Fibroblast of lung (primary cell): Measurements from ENCODE around the gene HHLA2. TPM values are rescaled to one million over a fixed set of nuclear protein-coding genes. Genes with fewer than 3 reads are reported as not detected.

Experiments used
- DNase-seq, 2 donors: peaks; one replicate each; pipeline versions ENCODE4 v3.0.0 to v3.0.0-alpha.2; 2010; ENCODE audit warnings: low read depth in 2 of 2
- H2AFZ ChIP-seq: 2 replicates; pipeline ENCODE4 v1.5.1; 2012; ENCODE audit warnings: low read length, control low read depth, inconsistent platforms
- H3K27ac ChIP-seq: 2 replicates; pipeline ENCODE4 v1.5.1; 2011; ENCODE audit warnings: low read length, control low read depth; ENCODE audit not compliant: insufficient read depth
- H3K27me3 ChIP-seq: 2 replicates; pipeline ENCODE4 v1.5.1; 2011; ENCODE audit warnings: mild to moderate bottlenecking, low read length; ENCODE audit not compliant: control insufficient read depth, insufficient read depth
- H3K36me3 ChIP-seq: 2 replicates; pipeline ENCODE4 v1.5.1; 2011; ENCODE audit warnings: low read length; ENCODE audit not compliant: control insufficient read depth, insufficient read depth
- H3K4me1 ChIP-seq: 2 replicates; pipeline ENCODE4 v1.5.1; 2011; ENCODE audit warnings: low read length; ENCODE audit not compliant: control insufficient read depth, insufficient read depth; ENCODE audit errors: extremely low read depth
- H3K4me2 ChIP-seq: 2 replicates; pipeline ENCODE4 v1.5.1; 2011; ENCODE audit warnings: low read length, control low read depth; ENCODE audit not compliant: insufficient read depth; ENCODE audit errors: extremely low read depth
- H3K4me3 ChIP-seq, 4 experiments: fragments of 200-600 bp in 1 of 4; sonication (generic) in 1 of 4; replicated peaks in 1 of 4; 2 replicates each; pipeline ENCODE4 v1.5.1; 2011 to 2016; ENCODE audit warnings: low read length in 4 of 4, low read depth in 3 of 4, mild to moderate bottlenecking in 3 of 4, control low read depth in 2 of 4, inconsistent platforms in 1 of 4, mixed read lengths in 1 of 4; ENCODE audit not compliant: insufficient read depth in 1 of 4; ENCODE audit errors: control extremely low read depth in 1 of 4
- H3K79me2 ChIP-seq: 2 replicates; pipeline ENCODE4 v1.5.1; 2012; ENCODE audit warnings: mild to moderate bottlenecking, low read length, inconsistent platforms; ENCODE audit not compliant: control insufficient read depth, insufficient read depth
- H3K9ac ChIP-seq: 2 replicates; pipeline ENCODE4 v1.5.1; 2011; ENCODE audit warnings: mild to moderate bottlenecking, low read length, control low read depth; ENCODE audit not compliant: insufficient read depth
- H3K9me3 ChIP-seq: 2 replicates; pipeline ENCODE4 v1.5.1; 2012; ENCODE audit warnings: low read depth, low read length; ENCODE audit not compliant: control insufficient read depth, insufficient read depth
- H4K20me1 ChIP-seq: 2 replicates; pipeline ENCODE4 v1.5.1; 2011; ENCODE audit warnings: low read length; ENCODE audit not compliant: control insufficient read depth, insufficient read depth; ENCODE audit errors: extremely low read depth
- CTCF ChIP-seq, 2 donors: IDR thresholded peaks in 1 of 2; conservative IDR thresholded peaks in 1 of 2; 1 replicate in 1 of 2; 2 replicates in 1 of 2; pipeline ENCODE4 v1.5.1; 2011 to 2012; ENCODE audit warnings: low read length in 2 of 2, control low read depth in 1 of 2, inconsistent platforms in 1 of 2, low read depth in 1 of 2, mild to moderate bottlenecking in 1 of 2
- EZH2 ChIP-seq: IDR thresholded peaks from 2 replicates; pipeline ENCODE4 v1.5.1; 2012; ENCODE audit warnings: low read length, control low read depth, mild to moderate bottlenecking; ENCODE audit errors: missing control alignments
- polyA plus RNA-seq, 2 donors: library from polyadenylated mRNA; depleted of rRNA in 1 of 2; stranded (reverse) in 1 of 2; unstranded in 1 of 2; fragments of >200 nt; gene quantifications; 2 replicates each; pipeline ENCODE4 v1.2.1, GENCODE V29; 2011 to 2012; ENCODE audit warnings: missing spikeins in 1 of 2
- total RNA-seq: library from RNA; depleted of rRNA; stranded (reverse); fragments of >200 nt; gene quantifications from 2 replicates; pipeline ENCODE4 v1.2.1, GENCODE V29; 2014

HHLA2 gene
- total and polyA plus RNA-seq, 2 donors (not counting 1 experiment from before 2014, with no cell fraction given): not detected

GRCh38 chr3:108401836-108402235, 105.5 kb downstream of the HHLA2 start:
- no peaks in the 10 kb centered on the region for H3K9me3 ChIP-seq
- no peak overlapping the region for H3K4me3 ChIP-seq
- H2AFZ ChIP-seq: no peak overlapping the region
- no peaks in the 10 kb centered on the region for H3K36me3 ChIP-seq
- H3K79me2 ChIP-seq: no peaks in the 10 kb centered on the region
- no peak overlapping the region for H3K9ac ChIP-seq
- no peaks in the 10 kb centered on the region for H3K4me1 ChIP-seq
- H4K20me1 ChIP-seq: no peaks in the 10 kb centered on the region
- no peak for DNase-seq
- no peak overlapping the region for H3K27ac ChIP-seq
- no peaks in the 10 kb centered on the region for H3K27me3 ChIP-seq
- TF ChIP-seq CTCF (conservative IDR thresholded peaks at IDR 0.05 in 1 of 2, IDR thresholded peaks at IDR 0.05 in 1 of 2; ENCODE audit: low read depth in 1 of 2, low read length in 2 of 2): no peak
- H3K4me2 ChIP-seq: no peak overlapping the region

- H3K4me3 ChIP-seq: no peak overlapping the region
- TF ChIP-seq CTCF (conservative IDR thresholded peaks at IDR 0.05 in 1 of 2, IDR thresholded peaks at IDR 0.05 in 1 of 2; ENCODE audit: low read depth in 1 of 2, low read length in 2 of 2) (no peak), EZH2 (no peak)
- no peak overlapping the region for H2AFZ ChIP-seq
- H3K9me3 ChIP-seq: no peaks in the 10 kb centered on the region
- no peak for DNase-seq
- no peak overlapping the region for H3K9ac ChIP-seq
- no peak overlapping the region for H3K4me2 ChIP-seq
- H3K36me3 ChIP-seq: no peaks in the 10 kb centered on the region
- no peaks in the 10 kb centered on the region for H4K20me1 ChIP-seq
- H3K4me1 ChIP-seq: no peaks in the 10 kb centered on the region
- H3K27ac ChIP-seq: no peak overlapping the region
- no peaks in the 10 kb centered on the region for H3K79me2 ChIP-seq
- H3K27me3 ChIP-seq: no peaks in the 10 kb centered on the region
These were observed 106.8 kb downstream of the HHLA2 start for GRCh38 chr3:108403198-108403597.

DNA sequence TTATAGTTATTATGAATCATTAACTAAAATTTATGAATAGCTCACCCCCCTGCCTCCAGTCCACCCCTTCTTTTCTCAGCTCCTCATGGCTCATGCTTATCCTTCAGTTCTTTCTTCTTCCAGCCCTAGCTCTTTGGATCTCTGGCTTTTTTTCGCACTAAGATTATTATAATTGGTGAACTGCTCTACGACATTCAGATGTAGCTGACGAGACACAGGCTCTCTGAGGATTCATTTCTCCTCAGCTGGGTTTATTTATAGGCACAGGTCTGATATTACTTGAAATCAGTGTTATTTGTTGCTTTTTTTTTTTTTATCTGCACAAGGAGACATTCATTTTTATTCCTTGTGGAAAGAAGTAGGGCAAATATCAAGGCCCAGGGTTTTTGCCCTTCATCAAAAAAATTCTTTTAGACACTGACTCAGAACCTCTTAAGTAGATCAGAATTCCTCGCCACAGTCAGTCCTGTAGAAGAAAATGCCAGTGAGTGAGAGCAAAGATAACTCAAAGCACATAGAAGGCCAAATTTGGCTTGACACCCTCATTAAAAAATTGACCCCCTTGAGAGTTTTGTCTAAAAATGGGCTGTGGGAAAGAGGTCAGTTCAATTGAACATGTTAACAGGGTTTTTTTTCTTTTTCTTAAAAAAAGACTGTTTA, 107.5 kb downstream of the HHLA2 start:
- TF ChIP-seq EZH2: no peak
- TF ChIP-seq CTCF (conservative IDR thresholded peaks at IDR 0.05 in 1 of 2, IDR thresholded peaks at IDR 0.05 in 1 of 2; ENCODE audit: low read depth in 1 of 2, low read length in 2 of 2): no peak
- no peak overlapping the region for H3K27ac ChIP-seq
- H2AFZ ChIP-seq: no peak overlapping the region
- H4K20me1 ChIP-seq: no peaks in the 10 kb centered on the region
- DNase-seq: peak in 1 of 2 donors; percentile 53
- no peaks in the 10 kb centered on the region for H3K4me1 ChIP-seq
- H3K27me3 ChIP-seq: no peaks in the 10 kb centered on the region
- no peaks in the 10 kb centered on the region for H3K9me3 ChIP-seq
- no peak overlapping the region for H3K9ac ChIP-seq
- H3K4me3 ChIP-seq: no peak overlapping the region
- H3K4me2 ChIP-seq: no peak overlapping the region
- H3K36me3 ChIP-seq: no peaks in the 10 kb centered on the region
- no peaks in the 10 kb centered on the region for H3K79me2 ChIP-seq
